Activated gamma-delta T cell treated with anti-CD3 and anti-CD28 coated beads, Interleukin-2, amount 50 U/mL, for 16 hours (primary cell): Measurements from ENCODE around the gene NDUFS8.

Experiments used
- DNase-seq: peaks from one replicate; pipeline ENCODE4 v3.0.0-alpha.2; 2020; ENCODE audit warnings: low read depth

NDUFS8 gene

GRCh38 chr11:68077617-68078582 is 47.4 kb downstream of the NDUFS8 start:
- no peak for DNase-seq

DNA sequence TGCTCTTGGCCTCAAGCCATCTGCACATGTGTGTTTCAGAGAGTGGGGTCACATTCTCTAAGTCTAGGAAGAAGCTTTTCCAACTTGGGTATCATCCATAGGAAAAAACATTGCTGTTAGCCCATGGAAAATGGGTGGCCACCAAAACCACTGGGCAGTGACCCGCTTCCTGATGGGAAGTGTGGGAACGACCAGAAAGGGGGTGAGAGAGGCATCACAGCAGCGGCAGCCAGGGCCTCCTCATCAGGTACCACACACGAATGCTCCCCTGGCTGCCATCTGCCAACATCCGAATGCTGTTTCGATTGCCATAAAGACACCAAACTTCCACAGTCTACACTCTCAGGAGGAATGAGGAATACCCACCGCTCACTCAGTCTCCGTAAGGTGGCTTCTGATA is 50.4 kb downstream of the NDUFS8 start:
- DNase-seq = no peak

GRCh38 chr11:68081691-68082090 is 51.2 kb downstream of the NDUFS8 start:
- no peak for DNase-seq

DNA sequence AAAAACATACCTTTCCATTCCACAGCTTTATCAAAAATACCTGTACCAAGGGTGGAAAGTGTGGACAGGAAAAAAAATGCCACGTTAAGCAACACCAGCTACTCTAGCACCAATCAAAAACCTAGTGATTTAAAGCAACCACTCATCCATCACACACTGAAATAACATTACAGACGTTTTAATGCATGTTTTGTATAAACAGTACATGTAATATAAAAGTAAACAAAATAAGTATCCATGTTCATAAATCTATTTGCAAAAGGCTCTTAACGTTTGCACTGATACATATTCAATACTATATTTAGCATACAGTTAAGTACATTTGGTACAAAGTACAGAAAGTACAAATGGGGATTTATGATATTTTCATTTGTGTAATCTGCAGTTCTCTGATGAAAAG is 52.0 kb downstream of the NDUFS8 start:
- DNase-seq = no peak

- DNase-seq = no peak
Measured at GRCh38 chr11:68083517-68083916, 53.0 kb downstream of the NDUFS8 start.
